HEK293 (cell line): ENCODE measurements around the gene LTV1.
A peak's percentile ranks its signal among the peaks of the same experiment; 100 is the strongest.

Experiments
- CTCF ChIP-seq: fragments of 450-650 bp; formaldehyde crosslinking; IDR thresholded peaks from 2 replicates; pipeline ENCODE4 v1.5.1; 2016; ENCODE audit warnings: missing biosample characterization, missing genetic modification characterization
- HIC1 ChIP-seq: fragments of 450-650 bp; formaldehyde crosslinking; IDR thresholded peaks from 2 replicates; pipeline ENCODE4 v1.5.1; 2016; ENCODE audit warnings: missing biosample characterization, missing genetic modification characterization
- REPIN1 ChIP-seq: fragments of 450-650 bp; formaldehyde crosslinking; IDR thresholded peaks from 2 replicates; pipeline ENCODE4 v1.5.1; 2017; ENCODE audit warnings: missing biosample characterization, missing genetic modification characterization, low read depth
- ZBTB17 ChIP-seq: fragments of 450-650 bp; formaldehyde crosslinking; IDR thresholded peaks from 2 replicates; pipeline ENCODE4 v1.5.1; 2016; ENCODE audit warnings: missing biosample characterization, missing genetic modification characterization
- ZBTB44 ChIP-seq: fragments of 450-650 bp; IDR thresholded peaks from 2 replicates; pipeline ENCODE4 v1.5.1; 2018; ENCODE audit warnings: missing biosample characterization, mild to moderate bottlenecking, missing genetic modification characterization
- ZFP3 ChIP-seq: fragments of 450-650 bp; formaldehyde crosslinking; IDR thresholded peaks from 2 replicates; pipeline ENCODE4 v1.5.1; 2016; ENCODE audit warnings: low read depth, missing biosample characterization, missing genetic modification characterization
- ZFP41 ChIP-seq: fragments of 450-650 bp; formaldehyde crosslinking; IDR thresholded peaks from 2 replicates; pipeline ENCODE4 v1.5.1; 2016; ENCODE audit warnings: missing biosample characterization, missing genetic modification characterization, borderline replicate concordance
- ZNF133 ChIP-seq: fragments of 450-650 bp; formaldehyde crosslinking; IDR thresholded peaks from 2 replicates; pipeline ENCODE4 v1.5.1; 2016; ENCODE audit warnings: missing biosample characterization, missing genetic modification characterization
- ZNF140 ChIP-seq: fragments of 450-650 bp; formaldehyde crosslinking; IDR thresholded peaks from 2 replicates; pipeline ENCODE4 v1.5.1; 2016; ENCODE audit warnings: missing biosample characterization, missing genetic modification characterization
- ZNF148 ChIP-seq: fragments of 450-650 bp; formaldehyde crosslinking; IDR thresholded peaks from 2 replicates; pipeline ENCODE4 v1.5.0; 2017; ENCODE audit warnings: missing biosample characterization, missing genetic modification characterization, borderline replicate concordance
- ZNF174 ChIP-seq: fragments of 450-650 bp; formaldehyde crosslinking; IDR thresholded peaks from 2 replicates; pipeline ENCODE4 v1.5.0; 2017; ENCODE audit warnings: missing biosample characterization, mild to moderate bottlenecking, missing genetic modification characterization
- ZNF19 ChIP-seq: fragments of 450-650 bp; formaldehyde crosslinking; IDR thresholded peaks from 2 replicates; pipeline ENCODE4; 2016; ENCODE audit warnings: missing biosample characterization, missing genetic modification characterization, low read depth
- ZNF221 ChIP-seq: fragments of 450-650 bp; formaldehyde crosslinking; IDR thresholded peaks from 2 replicates; pipeline ENCODE4 v1.5.1; 2017; ENCODE audit warnings: missing biosample characterization, missing genetic modification characterization, borderline replicate concordance
- ZNF23 ChIP-seq: fragments of 450-650 bp; formaldehyde crosslinking; IDR thresholded peaks from 2 replicates; pipeline ENCODE4 v1.5.1; 2016; ENCODE audit warnings: missing biosample characterization, missing genetic modification characterization, borderline replicate concordance
- ZNF341 ChIP-seq: fragments of 450-650 bp; formaldehyde crosslinking; IDR thresholded peaks from 2 replicates; pipeline ENCODE4; 2016; ENCODE audit warnings: low read depth, missing biosample characterization, missing genetic modification characterization
- ZNF362 ChIP-seq: fragments of 450-650 bp; formaldehyde crosslinking; IDR thresholded peaks from 2 replicates; pipeline ENCODE4 v1.5.1; 2016; ENCODE audit warnings: missing biosample characterization, missing genetic modification characterization
- ZNF449 ChIP-seq: fragments of 450-650 bp; formaldehyde crosslinking; IDR thresholded peaks from 2 replicates; pipeline ENCODE4 v1.5.1; 2017; ENCODE audit warnings: missing biosample characterization, mild to moderate bottlenecking, missing genetic modification characterization, moderate library complexity
- ZNF501 ChIP-seq: fragments of 450-650 bp; formaldehyde crosslinking; IDR thresholded peaks from 2 replicates; pipeline ENCODE4 v1.5.1; 2016; ENCODE audit warnings: missing biosample characterization, missing genetic modification characterization
- ZNF544 ChIP-seq: fragments of 450-650 bp; formaldehyde crosslinking; IDR thresholded peaks from 2 replicates; pipeline ENCODE4 v1.5.0; 2017; ENCODE audit warnings: missing biosample characterization, missing genetic modification characterization
- ZNF560 ChIP-seq: fragments of 450-650 bp; formaldehyde crosslinking; IDR thresholded peaks from 2 replicates; pipeline ENCODE4 v1.5.1; 2017; ENCODE audit warnings: missing biosample characterization, missing genetic modification characterization, borderline replicate concordance
- ZNF626 ChIP-seq: fragments of 450-650 bp; sonication (Bioruptor Pico); formaldehyde crosslinking; IDR thresholded peaks from 2 replicates; pipeline ENCODE4 v1.5.1; 2018; ENCODE audit warnings: missing biosample characterization, missing genetic modification characterization, inconsistent platforms
- ZNF629 ChIP-seq: fragments of 450-650 bp; formaldehyde crosslinking; IDR thresholded peaks from 2 replicates; pipeline ENCODE4 v1.5.1; 2017; ENCODE audit warnings: missing biosample characterization, missing genetic modification characterization
- ZNF639 ChIP-seq: fragments of 450-650 bp; formaldehyde crosslinking; IDR thresholded peaks from 2 replicates; pipeline ENCODE4 v1.5.1; 2016; ENCODE audit warnings: missing biosample characterization, missing genetic modification characterization
- ZNF654 ChIP-seq: fragments of 450-650 bp; formaldehyde crosslinking; IDR thresholded peaks from 2 replicates; pipeline ENCODE4 v1.5.1; 2016; ENCODE audit warnings: low read depth, missing biosample characterization, missing genetic modification characterization
- ZSCAN5A ChIP-seq: fragments of 450-650 bp; formaldehyde crosslinking; IDR thresholded peaks from 2 replicates; pipeline ENCODE4 v1.5.1; 2016; ENCODE audit warnings: missing biosample characterization, missing genetic modification characterization

The LTV1 gene

GRCh38 chr6:143842902-143843676 lies at the start of gene LTV1 (continued):
- TF ChIP-seq ZNF560 (tag by site-specific recombination) (no peak), ZNF19 (tag by site-specific recombination) (no peak), ZNF449 (tag by site-specific recombination) (0 out of 2 replicates have a peak, but pooled peaks have one; percentile 12), CTCF (tag by site-specific recombination) (no peak), ZNF133 (no peak), ZNF341 (tag by site-specific recombination) (no peak; the same call in 1 of the 2 replicates), ZNF626 (tag by site-specific recombination) (no peak), ZNF23 (tag by site-specific recombination) (no peak), ZNF544 (tag by site-specific recombination) (no peak), ZFP41 (tag by site-specific recombination) (no peak), ZSCAN5A (peak; percentile 35; the same call in 1 of the 2 replicates), ZNF148 (tag by site-specific recombination) (no peak), ZNF362 (tag by site-specific recombination) (no peak), ZNF639 (tag by site-specific recombination) (peak; percentile 76), ZNF221 (tag by site-specific recombination) (no peak), ZNF654 (tag by site-specific recombination) (no peak), ZNF140 (tag by site-specific recombination) (no peak), ZFP3 (tag by site-specific recombination) (no peak), ZBTB44 (no peak), ZNF501 (tag by site-specific recombination) (peak; percentile 98), REPIN1 (tag by site-specific recombination) (no peak), ZNF174 (tag by site-specific recombination) (no peak), ZBTB17 (tag by site-specific recombination) (peak; percentile 74), ZNF629 (tag by site-specific recombination) (peak; percentile 97), HIC1 (no peak)
